ENCODE data around the gene SLC35F4. TPM values are rescaled to one million over a fixed set of nuclear protein-coding genes. Genes with fewer than 3 reads are reported as not detected.

SLC35F4 gene
- total and polyA plus RNA-seq, 8 donors, result 0.16 to 1.9 (median 0.36) TPM; not detected in 4

GRCh38 chr14:57897144-57897748 is 31.4 kb upstream of the SLC35F4 start:
- Histone ChIP-seq H3K27ac (no peak overlapping the region), H3K9me3 (no peaks in the 10 kb centered on the region), H3K36me3 (no peaks in the 10 kb centered on the region), H3K27me3 (peaks cover 0 to 4% (median 0%) of the 10 kb centered on the region in 4 donors), H3K4me3 (no peak overlapping the region), H3K4me1 (no peaks in the 10 kb centered on the region)
- no peak for ATAC-seq
- WGBS, 2 donors, result 51 to 61% methylated on average over 5 of the region's 5 CpGs
- DNase-seq, result no peak
- TF ChIP-seq CTCF (IDR thresholded peaks at IDR 0.05), result no peak
- FAIRE-seq, result no peak
- intact Hi-C loops (cut with DNase I), result no loop called here

- no peak overlapping the region for H3K27ac ChIP-seq
- peak in 3 of 4 donors; percentile 48 to 70 (median 53) for ATAC-seq
Observed at GRCh38 chr14:57889245-57889644, 23.4 kb upstream of the SLC35F4 start.

GRCh38 chr14:57884175-57884574 is 18.3 kb upstream of the SLC35F4 start:
- 32 to 52% methylated on average over 3 of the region's 3 CpGs for WGBS, 2 donors
- H3K4me1 ChIP-seq, result no peaks in the 10 kb centered on the region
- H3K4me3 ChIP-seq, result no peak overlapping the region
- intact Hi-C loops (cut with DNase I), result no loop called here
- FAIRE-seq (no peak), ATAC-seq (no peak), DNase-seq (no peak)
- no peaks in the 10 kb centered on the region for H3K36me3 ChIP-seq
- no peaks in the 10 kb centered on the region for H3K9me3 ChIP-seq
- peaks cover 0 to 7% (median 0%) of the 10 kb centered on the region in 4 donors for H3K27me3 ChIP-seq
- TF ChIP-seq CTCF (IDR thresholded peaks at IDR 0.05), result peak in 1 of 4 donors; percentile 10
- no peak overlapping the region for H3K27ac ChIP-seq

More at GRCh38 chr14:57889245-57889644, 23.4 kb upstream of the SLC35F4 start:
- Histone ChIP-seq H3K4me3 (no peak overlapping the region), H3K4me1 (no peaks in the 10 kb centered on the region), H3K9me3 (no peaks in the 10 kb centered on the region), H3K36me3 (no peaks in the 10 kb centered on the region), H3K27me3 (no peaks in the 10 kb centered on the region)
- FAIRE-seq (no peak), DNase-seq (peak in 5 of 6 donors; percentile 6 to 57 (median 37))
- WGBS, 2 donors, result 55 to 57% methylated on average over 4 of the region's 4 CpGs
- intact Hi-C loops (cut with DNase I), result no loop called here
- TF ChIP-seq CTCF (IDR thresholded peaks at IDR 0.05), result no peak

GRCh38 chr14:57883061-57883460 is 17.2 kb upstream of the SLC35F4 start:
- H3K27me3 ChIP-seq, result peaks cover 0 to 7% (median 0%) of the 10 kb centered on the region in 4 donors
- 74% methylated on average over 7 of the region's 7 CpGs for WGBS, 2 donors
- H3K9me3 ChIP-seq, result no peaks in the 10 kb centered on the region
- no peak overlapping the region for H3K27ac ChIP-seq
- FAIRE-seq (no peak), ATAC-seq (no peak), DNase-seq (no peak)
- intact Hi-C loops (cut with DNase I), result no loop called here
- no peaks in the 10 kb centered on the region for H3K36me3 ChIP-seq
- TF ChIP-seq CTCF (IDR thresholded peaks at IDR 0.05), result no peak
- H3K4me1 ChIP-seq, result no peaks in the 10 kb centered on the region
- H3K4me3 ChIP-seq, result no peak overlapping the region

- no peak for FAIRE-seq
- Histone ChIP-seq H3K27ac (no peak overlapping the region), H3K36me3 (no peaks in the 10 kb centered on the region), H3K27me3 (peaks cover 0 to 7% (median 0%) of the 10 kb centered on the region in 4 donors), H3K9me3 (no peaks in the 10 kb centered on the region), H3K4me1 (no peaks in the 10 kb centered on the region), H3K4me3 (no peak overlapping the region)
- TF ChIP-seq CTCF (IDR thresholded peaks at IDR 0.05), result no peak
- WGBS, 2 donors, result 47 to 74% methylated on average over 2 of the region's 2 CpGs
- intact Hi-C loops (cut with DNase I), result no loop called here
- no peak for ATAC-seq
- no peak for DNase-seq
Observed at GRCh38 chr14:57879516-57879915, 13.6 kb upstream of the SLC35F4 start.

Measured in pancreas (tissue), 10 donors.